ENCODE results near the gene FGA.

FGA gene

GRCh38 chr4:154590329-154591006 lies at the start of gene FGA:
FGA (minus strand) TSS chr4:154590742; CDS start chr4:154590687, 55 bp downstream.
- no peak for DNase-seq (ENCODE audit: extremely low read depth in 1 of 2, low read depth in 1 of 2)

GRCh38 chr4:154634058-154634457 lies 43.5 kb upstream of the FGA start:
- DNase-seq (ENCODE audit: extremely low read depth in 1 of 2, low read depth in 1 of 2): no peak

DNA sequence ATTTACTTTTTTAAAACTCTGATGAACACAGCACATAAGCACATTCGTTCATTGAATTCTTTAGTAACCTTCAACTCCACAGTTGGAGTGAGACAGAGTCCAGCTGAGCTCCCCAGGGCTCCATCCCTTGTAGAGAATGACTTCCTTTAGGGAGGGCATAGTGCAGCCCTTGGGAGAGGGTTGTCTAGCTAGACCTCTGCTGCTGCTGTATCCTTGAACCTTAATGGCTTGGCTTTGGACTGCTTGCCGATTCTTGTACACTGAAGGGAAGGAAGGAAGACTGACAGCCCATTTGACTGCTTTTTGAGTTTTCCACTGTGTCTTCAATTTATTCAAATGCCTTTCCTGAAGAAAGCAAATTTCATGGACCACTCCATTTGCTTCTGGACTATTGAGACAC lies 41.3 kb upstream of the FGA start:
- no peak for DNase-seq (ENCODE audit: extremely low read depth in 1 of 2, low read depth in 1 of 2)

DNA sequence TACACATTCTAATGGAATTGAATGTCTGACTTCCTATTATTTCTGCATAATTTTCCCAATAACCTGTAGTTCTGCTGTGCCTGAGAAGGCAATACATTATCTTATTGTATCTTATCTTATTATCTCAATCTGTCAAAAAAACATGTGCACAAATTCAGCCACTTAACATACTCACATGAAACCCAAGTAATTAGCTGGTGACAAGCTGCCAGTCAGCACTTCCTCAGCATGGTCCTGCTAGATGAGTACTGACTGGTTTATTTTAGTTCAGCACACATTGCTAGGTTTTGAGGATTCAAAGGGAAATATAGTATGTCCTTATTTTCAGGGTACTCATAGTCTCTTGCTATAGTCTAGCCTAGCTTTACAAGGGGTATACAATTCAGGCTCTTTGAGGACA lies 39.8 kb upstream of the FGA start:
- DNase-seq (ENCODE audit: extremely low read depth in 1 of 2, low read depth in 1 of 2): no peak

DNA sequence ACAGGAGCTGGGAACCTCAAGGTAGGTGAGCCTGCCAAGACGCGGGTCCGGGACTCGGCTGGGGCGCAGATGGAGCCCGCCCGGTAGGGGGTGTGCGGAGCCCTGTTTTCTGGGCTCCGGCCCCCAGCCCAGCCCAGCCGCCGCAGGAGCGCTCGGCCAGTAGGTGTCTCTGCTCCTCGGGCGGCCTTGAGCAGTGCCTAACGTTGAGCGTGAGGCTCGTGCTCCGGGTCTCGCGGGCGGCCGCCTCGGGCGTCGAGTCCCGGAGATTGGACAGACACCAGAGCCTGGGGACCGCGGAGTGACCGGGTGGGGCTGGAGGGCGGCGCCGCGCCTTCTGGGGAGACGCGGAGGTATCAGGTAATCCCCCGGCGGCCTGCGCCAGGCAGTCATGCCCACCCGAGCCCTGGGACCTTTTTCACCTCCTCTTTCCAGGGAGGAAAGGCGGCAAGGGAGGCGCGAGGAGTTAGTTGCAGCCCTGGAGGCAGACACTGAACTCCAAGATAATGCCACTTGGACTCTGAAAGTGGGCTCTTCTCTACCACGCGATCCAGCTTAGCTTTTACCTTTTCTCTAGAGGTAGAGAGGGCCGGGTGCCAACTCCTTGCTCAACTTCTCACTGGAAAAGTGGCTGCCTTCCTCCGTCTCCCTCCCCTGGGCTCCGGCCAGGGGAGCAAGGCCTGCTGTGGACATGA lies 36.4 kb upstream of the FGA start:
- no peak for DNase-seq (ENCODE audit: extremely low read depth in 1 of 2, low read depth in 1 of 2)

DNA sequence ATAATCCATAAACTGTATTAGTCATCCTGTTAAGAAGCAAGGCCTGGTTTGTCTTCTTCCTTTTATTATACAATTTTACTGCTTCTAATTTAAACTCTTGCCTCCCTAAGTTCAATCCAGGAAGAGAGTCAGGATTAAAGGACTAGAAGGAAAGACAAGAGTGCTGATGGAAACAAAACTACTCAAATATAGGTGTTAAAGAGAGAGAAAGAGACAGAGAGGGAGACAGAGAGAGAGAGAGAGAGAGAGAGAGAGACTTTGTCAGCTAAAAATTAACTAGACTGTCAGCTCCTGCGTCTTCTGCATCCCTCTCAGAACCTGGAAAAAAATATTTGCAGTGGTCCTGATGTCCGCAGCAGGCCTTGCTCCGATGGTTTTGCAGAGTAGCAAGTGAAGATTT lies 35.4 kb upstream of the FGA start:
- no peak for DNase-seq (ENCODE audit: extremely low read depth in 1 of 2, low read depth in 1 of 2)

GRCh38 chr4:154623995-154624394 lies 33.5 kb upstream of the FGA start:
- no peak for DNase-seq (ENCODE audit: extremely low read depth in 1 of 2, low read depth in 1 of 2)

DNA sequence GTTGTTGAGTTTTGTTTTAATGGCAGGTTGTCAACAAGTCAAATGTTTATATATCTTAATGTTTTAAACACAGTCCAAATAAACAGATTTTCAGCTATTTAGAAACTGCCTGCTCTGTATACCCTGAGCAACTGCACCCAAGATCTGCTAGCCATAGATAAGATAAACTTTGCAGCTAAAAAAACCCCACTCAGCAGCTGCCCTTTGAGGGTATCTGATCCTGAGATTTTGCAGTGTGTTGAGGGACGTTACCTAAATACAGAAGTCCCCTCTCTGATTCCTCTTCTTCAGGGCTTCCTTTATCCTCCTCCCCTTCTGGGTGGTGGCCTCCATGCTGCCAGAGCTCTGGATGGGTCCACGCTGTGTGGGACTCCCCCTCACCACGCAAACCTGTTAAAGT lies 32.9 kb upstream of the FGA start:
- DNase-seq (ENCODE audit: extremely low read depth in 1 of 2, low read depth in 1 of 2): no peak

DNA sequence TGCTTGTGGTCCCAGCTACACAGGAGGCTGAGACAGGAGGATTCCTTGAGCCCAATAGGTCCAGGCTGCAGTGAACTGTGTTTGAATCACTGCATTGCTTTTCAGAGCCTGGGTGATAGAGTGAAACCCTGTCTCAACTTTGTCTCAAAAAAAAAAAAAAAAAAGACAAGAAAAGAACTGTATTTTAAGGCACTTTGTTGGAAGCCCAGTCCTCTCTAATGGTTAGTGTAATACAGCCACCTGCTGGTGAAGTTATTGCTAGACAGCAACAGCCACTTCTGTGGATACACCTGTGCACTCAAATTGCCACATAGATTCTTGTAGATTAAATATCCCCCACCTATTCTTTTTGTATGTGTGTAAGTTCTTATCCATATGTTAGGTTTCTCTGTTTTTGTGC lies 32.1 kb upstream of the FGA start:
- no peak for DNase-seq (ENCODE audit: extremely low read depth in 1 of 2, low read depth in 1 of 2)

GRCh38 chr4:154620111-154620510 lies 29.6 kb upstream of the FGA start:
- DNase-seq (ENCODE audit: extremely low read depth in 1 of 2, low read depth in 1 of 2): no peak

DNA sequence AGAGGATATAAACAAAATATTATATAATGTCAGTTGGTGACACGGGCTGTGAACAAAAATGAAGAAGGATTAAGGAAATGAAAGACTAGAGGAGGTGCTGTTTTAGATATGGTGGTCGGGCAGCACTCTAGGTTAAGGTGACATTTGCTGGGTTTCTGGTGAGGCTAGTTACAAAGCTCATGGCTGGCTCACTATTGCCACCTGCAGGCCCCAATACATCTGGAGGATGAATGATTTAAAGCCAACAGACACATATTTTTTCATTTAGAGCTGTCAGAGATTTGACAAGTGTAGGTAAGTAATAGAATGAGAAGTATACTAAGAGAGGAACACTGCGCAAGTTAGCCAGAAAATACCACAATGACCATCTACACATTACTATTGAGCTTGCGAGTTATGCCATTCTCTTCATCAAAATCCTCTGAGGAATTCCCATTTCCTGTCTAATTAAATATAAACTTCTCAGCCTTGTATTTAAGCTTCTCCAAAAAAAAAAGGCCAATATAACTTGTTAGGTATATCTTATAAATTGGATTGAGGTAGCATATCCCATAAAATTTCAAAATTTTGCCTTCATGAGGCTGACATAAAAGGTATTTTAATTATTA lies 28.3 kb upstream of the FGA start:
- no peak for DNase-seq (ENCODE audit: extremely low read depth in 1 of 2, low read depth in 1 of 2)

DNA sequence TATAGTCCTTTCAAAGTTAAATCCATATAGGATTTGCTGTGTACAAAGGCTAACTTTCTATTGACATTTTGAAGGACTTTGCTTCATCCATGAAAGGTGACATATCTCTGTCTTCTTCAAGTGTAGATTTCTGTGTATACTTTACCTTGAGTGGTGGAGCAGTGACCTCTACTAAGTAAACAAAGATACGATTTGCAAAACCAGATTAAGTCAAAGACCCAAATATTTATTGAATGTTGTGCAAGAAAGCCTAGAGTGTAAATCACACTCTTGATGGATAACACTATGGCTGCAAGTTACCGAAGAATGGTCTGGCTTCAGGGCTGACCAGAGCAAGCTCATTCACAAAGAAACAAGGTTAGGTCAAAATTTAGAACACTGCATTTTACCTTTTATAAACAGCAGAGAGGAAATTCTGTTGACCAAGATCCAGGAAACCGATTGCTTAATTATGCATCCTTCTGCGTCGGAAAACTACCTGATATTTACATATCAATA lies 27.3 kb upstream of the FGA start:
- DNase-seq (ENCODE audit: extremely low read depth in 1 of 2, low read depth in 1 of 2): no peak

GRCh38 chr4:154616731-154617130 lies 26.2 kb upstream of the FGA start:
- DNase-seq (ENCODE audit: extremely low read depth in 1 of 2, low read depth in 1 of 2): no peak

GRCh38 chr4:154616287-154616686 lies 25.7 kb upstream of the FGA start:
- DNase-seq (ENCODE audit: extremely low read depth in 1 of 2, low read depth in 1 of 2): no peak

GRCh38 chr4:154615211-154615610 lies 24.7 kb upstream of the FGA start:
- DNase-seq (ENCODE audit: extremely low read depth in 1 of 2, low read depth in 1 of 2): no peak

- no peak for DNase-seq (ENCODE audit: extremely low read depth in 1 of 2, low read depth in 1 of 2)
Measured at GRCh38 chr4:154614306-154614705, 23.8 kb upstream of the FGA start.

DNA sequence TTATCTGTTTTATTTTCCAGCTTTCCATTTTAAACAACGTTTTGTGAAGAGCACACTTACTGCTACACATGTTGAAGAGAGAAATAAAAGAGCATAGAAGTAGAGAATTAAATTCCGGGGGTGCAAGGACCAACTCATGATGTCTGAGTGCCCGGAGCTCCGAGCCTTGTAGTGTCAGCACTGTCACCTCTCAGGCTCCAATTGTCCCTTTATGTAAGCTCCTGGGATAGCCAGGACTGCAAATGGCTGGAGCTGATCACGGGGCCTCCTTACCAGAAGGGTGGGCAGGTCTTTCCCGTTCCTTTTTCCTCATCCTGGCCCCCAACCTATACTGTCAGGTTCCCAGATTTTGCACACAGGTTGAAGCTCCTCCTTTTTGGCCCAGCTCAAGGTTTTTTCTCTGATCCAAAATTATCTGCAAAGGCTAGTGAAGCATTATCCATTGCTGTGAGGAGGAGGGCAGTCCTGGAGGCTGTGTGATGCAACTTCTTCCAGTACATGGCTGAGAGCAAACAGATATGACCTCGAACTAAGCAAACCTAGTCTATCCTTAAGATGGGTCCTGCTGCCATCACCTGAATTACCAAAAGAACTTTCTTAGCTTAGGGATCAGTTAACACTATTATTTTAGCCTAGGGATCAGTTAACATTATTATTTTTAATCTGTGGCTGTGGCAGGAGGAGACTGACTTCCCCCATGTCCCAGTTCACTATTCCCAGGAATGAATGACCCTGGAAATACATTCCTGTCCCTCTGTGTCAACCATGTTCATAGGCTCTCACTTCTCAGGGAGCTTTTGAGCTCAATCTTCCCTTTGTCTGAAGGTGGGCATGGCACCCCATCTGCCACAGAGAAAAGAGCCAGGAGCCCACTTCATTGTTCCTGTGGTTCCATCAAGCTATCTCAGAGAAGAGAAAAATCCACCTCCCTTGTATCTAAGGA lies 22.2 kb upstream of the FGA start, which contains the start of gene FGG:
FGG (minus strand) TSS at position 185 of the 943 bp plus-strand sequence; CDS start at position 138, 47 bp downstream.
- DNase-seq (ENCODE audit: extremely low read depth in 1 of 2, low read depth in 1 of 2): no peak

DNA sequence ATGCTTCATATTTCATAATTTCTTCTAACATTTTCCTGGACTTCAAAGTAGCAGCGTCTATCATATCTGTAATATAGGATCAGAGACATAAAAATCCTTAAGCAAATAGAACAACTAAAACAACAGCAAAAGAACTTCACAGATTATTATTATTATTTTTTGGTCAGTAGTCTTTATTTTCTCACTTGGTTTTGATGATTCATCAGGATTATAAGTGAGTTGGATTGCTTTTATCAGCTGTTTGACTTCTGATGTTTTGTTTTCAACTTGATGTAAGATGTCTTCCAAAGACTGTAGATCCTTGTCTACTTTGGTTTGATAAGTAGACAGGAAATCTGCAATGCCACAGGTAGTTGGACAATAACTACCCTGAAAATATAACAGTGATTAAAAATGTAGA lies 21.3 kb upstream of the FGA start:
- no peak for DNase-seq (ENCODE audit: extremely low read depth in 1 of 2, low read depth in 1 of 2)

DNA sequence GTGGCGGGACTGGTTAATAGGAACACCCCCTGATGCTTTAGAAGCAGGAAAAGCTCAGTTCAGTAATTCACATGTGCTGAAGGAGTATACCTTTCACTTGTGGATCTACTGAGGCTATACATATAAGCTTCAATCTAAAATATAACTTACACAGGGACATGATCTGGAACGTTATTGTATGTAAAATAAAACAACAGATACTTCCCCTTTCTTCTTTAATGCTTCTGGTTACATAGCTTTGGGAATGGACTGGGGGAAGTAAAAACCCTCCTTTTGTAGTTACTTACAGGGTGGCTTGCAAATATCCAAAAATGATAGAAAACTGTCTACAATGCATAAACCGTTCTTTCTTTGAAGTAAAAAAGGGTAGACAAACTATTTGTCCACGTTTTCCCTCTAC lies 20.0 kb upstream of the FGA start:
- no peak for DNase-seq (ENCODE audit: extremely low read depth in 1 of 2, low read depth in 1 of 2)

DNA sequence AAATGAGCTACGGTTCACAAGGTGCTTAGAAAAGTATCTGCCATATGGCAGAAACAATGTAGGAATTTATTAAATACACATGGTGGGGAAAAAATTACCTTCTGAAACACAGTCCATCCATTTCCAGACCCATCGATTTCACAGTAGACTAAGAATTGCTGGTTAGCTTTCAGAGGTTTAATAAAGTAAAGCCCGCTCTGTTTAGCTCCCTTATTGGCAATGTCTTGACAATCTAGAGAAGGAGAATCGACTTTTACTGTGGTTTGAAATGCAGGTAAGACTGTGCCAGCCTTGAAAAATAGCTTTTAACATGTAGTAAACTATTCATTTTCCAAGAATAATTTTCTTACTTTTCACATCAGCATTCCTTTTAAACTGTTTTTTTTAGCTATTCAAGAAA lies 19.0 kb upstream of the FGA start:
- no peak for DNase-seq (ENCODE audit: extremely low read depth in 1 of 2, low read depth in 1 of 2)

Measured in activated CD8-positive, alpha-beta memory T cell treated with anti-CD3 and anti-CD28 coated beads for 1 hour (primary cell).